COLO668 (cell line): ENCODE results near the gene TMEM219.

Source experiments
- DNase-seq: peaks from one replicate; lab custom pipeline; 2025; ENCODE audit not compliant: unreplicated experiment; lab: John Stamatoyannopoulos, UW

The TMEM219 gene

DNA sequence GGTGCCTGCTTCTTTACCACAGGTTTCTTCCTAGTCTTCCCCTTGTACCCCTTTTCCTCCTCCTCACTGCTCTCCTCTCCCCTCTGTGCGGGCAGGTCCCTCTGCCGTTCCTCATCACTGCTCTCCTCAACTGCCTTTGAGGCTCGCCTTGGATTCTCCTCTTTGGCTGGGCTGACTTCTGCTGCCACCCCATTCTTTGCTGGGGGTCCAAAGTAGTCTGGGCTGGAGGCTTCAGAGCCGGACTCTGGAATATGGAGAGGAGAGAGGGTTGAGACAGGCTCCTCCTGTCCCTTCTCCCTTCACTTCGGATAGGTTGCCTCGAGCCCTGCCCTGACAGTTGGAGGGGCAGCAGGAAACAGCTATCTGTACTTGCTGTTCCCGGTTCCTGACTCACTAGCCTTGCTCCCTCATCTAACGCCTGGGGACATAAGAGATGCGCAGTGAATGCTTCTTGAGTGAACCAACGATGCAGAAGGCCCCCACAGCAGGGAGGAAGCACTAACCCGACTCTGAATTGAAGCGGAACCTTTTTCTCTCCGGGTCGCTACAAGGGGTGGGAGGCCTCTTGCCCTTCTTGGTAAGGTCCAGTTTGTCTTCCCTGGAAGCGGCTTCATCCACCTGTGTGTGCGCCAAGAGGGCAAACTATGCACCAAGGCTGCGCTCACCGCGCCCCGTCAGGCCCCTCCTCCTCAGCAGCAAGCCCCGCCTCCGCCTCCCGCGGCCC lies 32.9 kb downstream of the TMEM219 start:
- DNase-seq, result no peak

DNA sequence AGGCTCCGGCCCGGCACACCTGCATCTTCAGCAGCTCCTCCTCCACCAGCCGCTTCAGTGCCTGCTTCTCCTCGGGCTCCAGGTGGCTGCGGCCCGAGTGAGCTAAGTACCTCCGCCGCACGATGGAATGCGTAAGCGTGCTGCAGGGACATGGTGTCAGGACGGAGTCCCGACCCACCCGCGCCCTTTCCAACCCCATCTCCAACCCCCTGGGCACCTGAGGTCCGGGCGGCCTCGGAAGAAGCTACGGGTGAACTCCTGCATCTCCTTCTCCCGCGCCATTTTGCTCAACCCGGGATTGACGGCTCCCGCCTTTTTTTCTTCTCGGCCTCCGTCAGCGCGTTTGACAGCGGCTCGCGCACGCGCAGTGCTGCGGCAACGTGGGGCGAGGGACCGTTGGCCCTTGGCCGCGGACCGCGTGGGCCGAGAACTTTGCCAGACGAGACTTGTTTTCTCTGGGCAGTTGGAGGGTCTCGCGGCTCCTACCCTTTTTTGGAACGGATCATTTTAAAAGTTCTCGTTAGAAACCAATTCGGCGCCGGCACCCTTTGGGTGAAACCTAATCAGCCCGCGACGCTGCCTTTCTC lies 33.5 kb downstream of the TMEM219 start, which contains the start of gene HIRIP3:
Gene HIRIP3 (minus strand): TSS at position 294 of the 587 bp plus-strand sequence. CDS start 12 bp downstream, at position 282.
- DNase-seq, result peak; percentile 92

DNA sequence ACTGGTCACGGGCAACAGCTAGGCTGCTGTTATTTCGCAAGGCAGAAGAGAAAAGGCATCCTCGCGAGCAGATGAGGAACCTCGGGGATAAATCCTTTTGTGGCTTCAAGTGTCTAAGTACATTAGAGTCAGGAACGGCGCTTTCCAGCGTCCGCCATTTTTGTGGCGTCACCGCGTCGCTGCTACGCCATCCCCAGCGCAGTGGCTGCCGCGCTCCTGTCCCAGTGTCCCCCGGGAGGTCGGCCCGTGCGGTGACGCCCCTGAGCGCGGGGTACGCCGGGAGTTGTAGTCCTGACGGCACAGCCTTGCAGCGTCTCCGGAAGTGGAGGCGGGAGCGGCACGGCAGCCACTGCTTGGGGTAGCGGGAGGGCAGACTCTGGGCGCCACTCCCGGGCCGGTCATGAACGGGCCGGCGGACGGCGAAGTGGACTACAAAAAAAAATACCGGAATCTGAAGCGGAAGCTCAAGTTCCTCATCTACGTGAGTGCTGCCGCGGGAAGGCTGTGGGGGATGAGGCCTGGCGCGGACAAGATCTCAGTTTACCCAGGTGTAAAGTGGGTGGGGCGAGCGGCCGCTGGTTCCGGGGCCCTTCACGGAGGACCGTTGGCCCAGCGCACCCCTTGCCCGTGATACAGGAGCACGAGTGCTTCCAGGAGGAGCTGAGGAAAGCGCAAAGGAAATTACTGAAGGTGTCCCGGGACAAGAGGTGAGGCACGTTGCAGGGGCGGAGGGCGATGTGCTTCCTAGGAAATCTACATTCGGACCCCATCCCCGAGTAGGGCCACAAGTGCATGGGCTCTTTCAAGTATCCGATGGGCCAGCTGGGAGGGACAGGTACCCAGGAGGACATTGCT lies 34.3 kb downstream of the TMEM219 start, which contains the start of gene INO80E:
Gene INO80E (plus strand): TSS at position 331 of the 855 bp plus-strand sequence. CDS start 70 bp downstream, at position 401.
- peak; percentile 98 for DNase-seq

DNA sequence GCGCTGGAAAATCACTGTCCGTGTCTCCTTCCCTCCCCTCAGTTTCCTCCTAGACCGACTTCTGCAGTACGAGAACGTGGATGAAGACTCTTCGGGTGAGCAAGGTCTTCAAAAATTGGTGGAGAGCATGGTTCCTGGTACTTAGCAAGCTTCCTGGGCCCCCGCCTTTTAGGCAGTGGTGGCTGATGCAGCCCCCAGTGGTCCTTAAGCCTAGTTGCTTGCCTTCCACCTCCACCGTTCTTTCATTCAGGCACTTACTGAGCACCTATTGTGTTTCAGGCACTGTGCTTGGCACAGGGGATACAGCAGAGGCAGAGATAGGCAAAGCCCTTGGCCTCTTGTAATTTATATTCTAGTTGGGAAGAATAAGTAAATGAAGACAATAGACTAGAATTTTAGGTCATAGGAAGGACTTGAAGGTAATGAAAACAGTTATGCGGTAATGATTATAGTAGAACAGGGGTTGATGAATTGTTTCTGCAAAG lies 34.9 kb downstream of the TMEM219 start:
- DNase-seq, result no peak

DNA sequence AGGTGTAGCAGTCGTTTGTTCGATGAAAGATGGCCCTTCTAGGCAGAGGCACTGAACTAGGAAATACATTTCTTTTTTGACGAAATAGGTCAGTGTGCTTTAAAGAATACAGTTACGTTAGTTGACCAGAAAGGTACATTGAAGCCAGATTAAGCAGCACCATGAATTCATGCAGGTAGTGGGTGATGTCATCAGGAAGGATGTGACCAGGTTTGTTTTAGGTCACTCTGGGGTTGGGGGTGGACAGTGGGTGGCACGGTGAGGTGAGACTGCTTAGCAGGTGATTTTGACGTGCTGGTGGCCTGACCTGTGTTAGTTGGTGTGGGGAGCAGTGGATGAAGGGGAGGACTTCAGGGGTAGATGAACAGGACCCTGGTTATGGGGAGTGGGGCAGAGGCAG lies 37.7 kb downstream of the TMEM219 start:
- DNase-seq, result no peak

DNA sequence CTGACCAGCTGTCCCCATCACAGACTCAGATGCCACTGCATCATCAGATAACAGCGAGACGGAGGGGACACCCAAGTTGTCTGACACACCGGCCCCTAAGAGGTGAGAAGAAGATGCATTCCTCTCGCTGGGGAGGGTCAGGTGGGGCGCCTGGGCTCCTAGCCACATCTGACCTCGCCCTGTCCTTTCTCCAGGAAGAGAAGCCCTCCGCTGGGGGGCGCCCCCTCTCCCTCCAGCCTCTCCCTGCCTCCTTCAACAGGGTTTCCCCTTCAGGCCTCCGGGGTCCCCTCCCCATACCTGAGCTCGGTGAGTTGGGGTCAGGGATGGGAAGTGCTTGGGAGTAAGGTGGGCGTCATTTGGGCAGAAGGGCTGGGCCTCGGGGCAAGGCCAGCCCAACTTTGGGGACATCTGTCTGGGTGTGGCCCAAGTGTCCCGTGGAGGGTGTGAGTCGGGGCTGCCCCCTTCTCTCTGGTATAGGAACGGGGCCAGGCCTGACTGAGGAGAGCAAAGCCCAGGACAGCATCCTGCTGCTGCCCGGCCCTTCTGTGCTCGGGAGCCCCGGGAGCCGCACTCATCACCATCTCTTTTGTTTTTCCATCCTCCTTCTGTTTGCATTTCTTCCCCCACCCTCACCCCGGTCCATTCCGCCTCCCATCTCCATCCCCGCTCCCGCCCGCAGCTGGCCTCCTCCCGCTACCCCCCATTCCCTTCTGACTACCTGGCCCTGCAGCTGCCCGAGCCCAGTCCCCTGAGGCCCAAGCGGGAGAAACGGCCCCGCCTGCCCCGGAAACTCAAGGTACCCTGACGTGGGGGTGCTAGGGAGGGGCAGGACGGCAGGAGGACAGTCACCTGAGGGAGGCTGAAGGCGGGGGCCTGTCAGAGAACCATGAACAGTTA lies 39.1 kb downstream of the TMEM219 start:
- DNase-seq, result peak; percentile 21

DNA sequence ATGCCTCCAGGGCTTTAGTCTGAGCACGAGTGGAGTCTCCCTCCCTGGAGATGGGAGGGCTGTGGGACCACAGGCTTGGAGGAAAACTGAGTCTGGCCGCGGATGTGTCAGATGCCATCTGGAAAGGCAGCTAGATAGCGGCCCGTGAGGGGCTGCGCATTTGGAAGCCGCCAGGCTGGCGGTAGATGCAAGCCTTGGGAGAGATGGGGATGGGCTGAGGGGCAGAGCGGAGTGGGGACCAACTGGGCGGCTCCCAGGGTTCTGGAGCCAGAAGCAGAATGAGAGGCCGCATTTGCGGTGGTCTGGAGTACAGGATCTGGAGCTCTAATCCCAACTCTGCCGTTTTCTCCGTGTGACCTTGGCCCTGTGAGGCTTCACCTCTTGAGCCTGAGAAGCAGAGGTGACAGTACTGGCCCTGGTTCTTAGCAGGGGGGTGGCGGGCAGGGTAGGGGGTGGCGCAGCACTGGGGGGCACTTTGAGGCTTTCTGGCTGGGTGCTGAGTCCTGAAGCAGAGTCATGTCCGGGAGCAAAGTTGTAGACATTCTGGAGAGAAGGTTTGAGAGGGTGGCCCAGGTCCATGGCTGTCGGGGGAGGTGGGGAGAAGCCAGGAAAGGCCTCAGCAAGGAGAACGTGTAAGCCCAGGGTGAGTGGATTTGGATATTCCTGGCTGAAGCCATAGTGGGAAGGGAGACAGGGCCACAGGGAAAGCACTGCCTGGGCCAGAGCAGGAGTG lies 40.9 kb downstream of the TMEM219 start:
- DNase-seq, result no peak

DNA sequence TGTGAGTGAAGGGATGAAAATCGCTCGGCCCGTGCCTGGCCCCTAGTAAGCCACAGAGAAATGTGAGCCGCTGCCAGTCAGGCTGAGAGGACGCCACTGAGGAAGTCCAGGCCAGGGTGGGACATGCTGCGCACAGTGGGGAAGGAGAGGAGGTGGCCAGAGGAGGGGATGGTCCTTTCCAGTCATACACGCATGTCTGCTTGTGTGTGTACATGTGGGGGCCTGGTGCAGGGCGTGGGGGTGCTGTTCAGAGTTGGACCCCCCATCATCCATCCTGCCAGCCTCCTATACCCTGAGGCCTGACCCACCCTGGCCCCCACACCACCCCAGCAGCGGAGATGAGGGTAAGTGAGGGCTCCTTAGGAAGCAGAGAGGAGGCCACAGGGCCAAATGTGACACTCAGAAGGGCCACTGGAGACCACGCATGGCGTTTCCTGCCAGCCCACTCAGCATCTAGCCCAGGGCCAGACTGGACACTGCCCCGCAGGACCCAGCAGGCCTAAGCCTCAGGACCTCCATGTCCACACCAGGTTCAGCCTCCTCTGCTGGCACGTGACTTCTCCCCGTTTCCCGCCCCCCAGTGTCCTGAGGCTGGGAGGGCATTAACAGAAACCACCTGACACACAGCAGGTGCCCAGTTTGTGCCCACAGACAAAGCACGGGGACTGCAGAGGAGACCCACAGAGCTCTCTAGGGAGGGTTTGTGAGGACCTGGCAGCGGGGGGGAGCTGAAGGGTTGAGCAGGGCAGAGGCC lies 42.0 kb downstream of the TMEM219 start:
- no peak for DNase-seq

DNA sequence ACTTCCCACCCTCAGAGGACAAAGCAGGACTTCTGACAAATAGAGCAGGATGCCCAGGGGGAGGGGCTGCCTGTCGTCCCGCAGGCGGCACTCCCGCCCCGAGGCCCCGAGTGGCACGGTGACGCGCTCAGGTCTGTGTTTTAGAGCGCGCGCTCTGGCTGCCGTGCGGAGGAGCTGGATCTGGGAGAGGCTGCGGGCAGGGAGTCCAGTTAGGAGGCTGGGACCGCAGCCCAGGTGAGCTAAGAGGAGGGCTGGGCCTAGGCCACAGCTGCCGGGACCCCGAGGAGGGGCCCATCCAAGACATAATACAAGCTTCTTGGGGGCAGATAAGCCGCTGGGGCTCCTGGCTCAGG lies 42.5 kb downstream of the TMEM219 start:
- peak; percentile 86 for DNase-seq

DNA sequence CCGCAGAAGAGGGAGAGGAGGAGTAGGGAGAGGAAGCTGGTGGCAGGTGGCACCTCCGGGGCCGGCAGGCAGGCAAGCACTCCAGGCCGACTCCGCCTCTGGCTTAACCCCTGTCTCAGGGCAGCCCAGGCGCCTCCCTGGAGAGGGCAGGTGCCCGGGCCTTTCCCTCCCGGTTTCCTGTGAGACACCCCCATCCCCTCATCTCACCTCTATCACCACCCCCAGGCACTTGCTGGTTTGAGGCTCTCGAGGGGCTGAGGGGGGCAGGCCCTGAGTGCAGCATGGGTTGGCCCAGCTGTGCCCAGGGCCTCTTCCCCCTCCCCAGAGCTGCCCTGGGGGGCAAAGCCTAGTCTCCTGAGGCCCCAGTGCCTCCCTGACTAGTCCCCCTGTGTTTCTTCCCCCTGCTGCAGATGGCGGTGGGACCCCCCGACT lies 42.9 kb downstream of the TMEM219 start:
- peak; percentile 85 for DNase-seq

DNA sequence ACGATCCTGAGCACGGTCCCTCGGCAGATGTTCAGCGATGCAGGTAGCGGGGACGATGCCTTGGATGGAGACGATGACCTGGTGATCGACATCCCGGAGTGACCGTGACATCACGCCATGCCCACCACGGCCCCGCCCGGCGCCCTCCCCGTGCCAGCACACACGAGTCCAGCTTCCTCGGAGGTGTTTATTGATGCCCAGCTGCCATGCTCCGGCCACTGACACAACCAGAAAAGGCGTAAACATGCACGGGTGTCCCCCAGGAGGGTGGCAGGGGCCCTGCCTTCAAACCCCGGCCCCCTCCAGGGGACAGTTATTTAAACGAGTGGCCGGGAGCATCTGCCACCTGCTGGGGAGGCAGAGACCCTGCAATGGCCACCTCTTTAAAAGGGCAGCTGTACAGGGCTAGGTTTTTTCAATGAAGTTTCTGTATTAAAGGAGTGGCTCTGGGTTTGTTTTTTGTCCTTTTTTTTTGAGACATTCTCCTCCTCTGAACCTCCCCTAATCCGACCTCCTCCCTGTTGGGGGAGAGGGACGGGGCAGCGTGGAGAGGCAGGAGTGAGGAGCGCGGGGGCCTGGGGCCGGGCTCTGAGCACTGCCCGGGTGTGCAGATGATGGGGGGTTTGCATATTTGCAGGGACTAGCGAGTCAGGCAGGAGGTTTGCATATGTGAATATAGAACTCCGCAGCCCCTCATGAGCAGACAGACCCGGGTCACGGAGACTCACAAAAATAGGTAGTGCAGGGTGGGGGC lies 43.6 kb downstream of the TMEM219 start:
- DNase-seq, result peak; percentile 74

DNA sequence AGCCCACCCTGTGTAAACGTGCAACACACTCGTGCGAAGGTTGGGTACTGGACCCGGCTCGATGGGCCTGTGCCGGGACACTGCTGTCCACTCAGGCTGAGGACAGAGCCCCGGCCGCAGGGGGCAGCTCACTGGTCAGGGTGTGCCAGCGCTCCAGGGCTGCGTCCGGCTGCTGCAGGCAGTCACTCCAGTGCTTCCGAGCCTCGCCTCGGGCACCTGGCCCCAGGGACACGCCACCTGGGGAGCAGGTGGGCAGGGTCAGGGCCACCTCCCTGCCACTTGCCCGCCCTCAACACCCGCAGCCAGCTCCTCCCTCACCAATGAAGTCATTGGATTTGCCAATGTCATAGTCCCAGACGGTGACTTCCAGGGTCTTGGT lies 44.2 kb downstream of the TMEM219 start:
- DNase-seq, result peak; percentile 14

DNA sequence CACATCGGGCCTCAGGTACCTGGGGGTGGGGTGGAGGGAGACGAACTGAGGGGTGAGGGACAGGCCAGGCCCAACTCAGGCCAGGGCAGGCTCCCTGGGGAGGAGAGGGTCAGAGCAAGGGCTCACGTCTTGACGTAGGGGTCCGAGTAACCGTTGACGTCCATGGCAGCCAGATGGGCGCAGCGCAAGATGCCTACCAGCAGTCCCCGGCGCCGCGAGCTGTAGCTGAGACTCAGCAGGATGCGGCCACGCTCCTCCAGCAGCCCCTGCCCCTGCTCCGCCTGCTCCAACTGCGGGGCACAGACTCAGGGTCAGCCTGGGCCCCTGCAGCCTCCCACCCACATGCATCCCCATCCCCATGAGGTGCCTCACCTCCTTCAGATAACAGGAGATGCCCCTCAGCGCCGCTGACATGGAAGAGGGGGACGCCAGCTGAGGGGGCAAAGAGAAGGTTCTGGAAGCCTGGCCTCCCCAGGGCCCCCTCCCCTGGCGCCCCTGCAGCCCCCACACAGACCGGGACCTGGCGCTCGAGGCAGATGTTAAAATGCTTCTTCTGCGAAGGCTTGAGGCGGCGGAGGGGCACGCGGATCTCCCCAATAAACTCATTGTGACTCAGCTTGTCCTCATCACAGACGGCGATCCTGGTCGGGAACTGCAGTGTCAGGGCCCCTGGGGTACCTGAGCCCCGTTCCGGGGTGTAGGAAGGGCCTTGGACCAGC lies 44.9 kb downstream of the TMEM219 start:
- no peak for DNase-seq

DNA sequence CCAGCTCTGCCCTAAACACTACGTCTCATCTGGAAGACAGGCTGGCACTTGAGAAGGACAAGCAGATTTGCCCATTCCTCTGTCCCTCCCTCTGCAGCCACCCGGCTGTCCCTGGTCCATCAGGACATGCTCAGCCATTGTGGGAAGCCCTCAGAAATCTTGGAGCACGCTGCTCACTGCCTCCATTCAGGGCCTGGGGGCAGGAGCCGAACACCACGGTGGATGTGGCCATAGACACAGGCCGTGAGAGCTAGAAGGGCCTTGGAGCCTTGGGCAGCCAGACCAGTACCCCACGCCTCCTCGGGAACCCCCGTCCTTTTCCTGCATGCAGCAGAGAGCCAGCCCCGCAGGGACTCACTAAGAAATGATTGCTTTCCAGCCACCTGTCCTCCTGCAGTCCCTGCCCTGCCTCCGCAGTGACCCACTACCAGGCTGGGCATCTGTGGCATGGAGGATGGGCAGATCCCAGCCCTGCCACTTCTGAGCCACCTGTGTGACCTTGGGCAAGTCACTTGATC lies 45.6 kb downstream of the TMEM219 start:
- DNase-seq, result no peak

DNA sequence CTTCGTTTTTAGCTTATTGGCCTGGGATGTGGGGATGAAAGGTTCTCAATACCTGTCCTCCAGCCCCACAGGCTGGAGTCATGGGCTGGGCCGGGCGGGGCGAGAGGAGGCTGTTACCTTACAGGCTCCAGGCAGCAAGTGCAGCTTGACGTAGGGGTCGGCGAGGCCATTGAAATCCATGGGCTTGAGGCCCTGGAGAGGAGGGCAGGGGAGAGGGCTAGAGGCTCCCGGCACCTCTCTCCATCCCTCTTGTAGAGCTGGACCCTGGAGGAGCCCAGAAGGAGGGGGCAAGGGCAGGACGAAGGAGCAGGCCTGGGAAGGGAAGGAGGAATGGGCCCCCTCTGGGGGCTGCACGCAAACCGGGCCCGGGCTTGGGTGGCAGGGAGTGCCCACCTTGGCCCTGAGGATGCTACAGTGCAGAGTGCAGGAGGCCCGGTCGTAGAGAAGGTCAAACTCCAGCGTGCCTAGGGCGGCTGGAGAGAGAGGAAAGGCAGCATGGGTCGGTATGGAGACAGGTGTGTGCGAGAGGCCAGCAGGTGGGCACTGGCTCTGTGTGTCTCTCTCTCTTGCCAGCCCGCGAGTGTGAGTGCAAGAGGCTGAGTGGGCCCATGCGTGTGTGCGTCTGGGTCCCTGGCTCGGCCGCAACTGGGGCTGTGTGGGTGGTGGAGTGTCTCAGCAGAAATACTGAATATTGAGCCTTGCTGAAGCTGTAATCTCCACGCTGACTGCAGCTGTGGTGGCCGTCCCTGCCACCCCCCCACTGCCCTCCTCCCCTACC lies 47.4 kb downstream of the TMEM219 start:
- peak; percentile 61 for DNase-seq

DNA sequence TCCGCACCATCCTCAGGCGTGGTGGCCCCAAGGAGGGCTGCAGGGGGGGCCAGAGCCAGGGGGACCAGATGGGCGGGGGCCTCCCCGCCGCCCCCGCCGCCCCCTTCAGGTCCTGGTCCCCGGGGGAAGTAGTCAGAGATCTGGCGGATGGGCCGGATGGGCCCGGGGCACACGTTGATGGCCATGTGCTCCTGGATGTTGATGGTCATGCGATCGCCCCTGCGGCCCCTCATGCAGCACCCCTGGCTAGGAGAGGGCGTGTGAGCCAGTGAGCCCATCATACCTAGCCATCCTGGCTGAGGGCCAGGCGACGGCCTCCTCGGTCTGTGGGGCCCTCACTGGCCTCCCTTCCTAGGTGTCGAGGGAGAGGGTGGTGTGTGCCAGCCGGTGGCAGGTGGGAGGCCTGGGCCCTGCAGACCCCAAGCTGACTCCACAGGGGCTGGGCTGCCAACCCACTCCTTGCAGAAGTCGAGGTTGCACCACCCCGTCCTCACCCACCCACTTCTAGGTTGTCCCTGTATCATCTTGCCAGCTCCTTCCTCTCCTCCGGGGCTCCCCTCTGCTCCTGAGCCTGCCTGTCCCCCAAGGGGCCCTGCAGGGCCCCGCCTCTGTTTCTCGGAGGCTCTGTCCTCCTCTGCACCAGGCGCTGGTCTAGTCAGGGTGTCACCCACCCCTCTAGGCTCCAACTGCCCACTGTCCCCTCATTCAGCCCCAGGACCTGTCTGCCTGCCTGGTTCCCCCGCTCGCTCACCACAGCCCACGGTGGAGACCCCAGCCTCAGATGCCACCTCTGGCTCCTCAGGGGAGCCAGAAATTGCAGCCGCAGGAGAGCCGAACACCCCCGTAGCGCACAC lies 48.3 kb downstream of the TMEM219 start:
- DNase-seq, result peak; percentile 23
